ENCODE data around the gene RND1. TPM values are rescaled to one million over a fixed set of nuclear protein-coding genes. Genes with fewer than 3 reads are reported as not detected.
A peak's percentile ranks its signal among the peaks of the same experiment; 100 is the strongest.

The RND1 gene
- total RNA-seq, 1 donor: 0.36 TPM

DNA sequence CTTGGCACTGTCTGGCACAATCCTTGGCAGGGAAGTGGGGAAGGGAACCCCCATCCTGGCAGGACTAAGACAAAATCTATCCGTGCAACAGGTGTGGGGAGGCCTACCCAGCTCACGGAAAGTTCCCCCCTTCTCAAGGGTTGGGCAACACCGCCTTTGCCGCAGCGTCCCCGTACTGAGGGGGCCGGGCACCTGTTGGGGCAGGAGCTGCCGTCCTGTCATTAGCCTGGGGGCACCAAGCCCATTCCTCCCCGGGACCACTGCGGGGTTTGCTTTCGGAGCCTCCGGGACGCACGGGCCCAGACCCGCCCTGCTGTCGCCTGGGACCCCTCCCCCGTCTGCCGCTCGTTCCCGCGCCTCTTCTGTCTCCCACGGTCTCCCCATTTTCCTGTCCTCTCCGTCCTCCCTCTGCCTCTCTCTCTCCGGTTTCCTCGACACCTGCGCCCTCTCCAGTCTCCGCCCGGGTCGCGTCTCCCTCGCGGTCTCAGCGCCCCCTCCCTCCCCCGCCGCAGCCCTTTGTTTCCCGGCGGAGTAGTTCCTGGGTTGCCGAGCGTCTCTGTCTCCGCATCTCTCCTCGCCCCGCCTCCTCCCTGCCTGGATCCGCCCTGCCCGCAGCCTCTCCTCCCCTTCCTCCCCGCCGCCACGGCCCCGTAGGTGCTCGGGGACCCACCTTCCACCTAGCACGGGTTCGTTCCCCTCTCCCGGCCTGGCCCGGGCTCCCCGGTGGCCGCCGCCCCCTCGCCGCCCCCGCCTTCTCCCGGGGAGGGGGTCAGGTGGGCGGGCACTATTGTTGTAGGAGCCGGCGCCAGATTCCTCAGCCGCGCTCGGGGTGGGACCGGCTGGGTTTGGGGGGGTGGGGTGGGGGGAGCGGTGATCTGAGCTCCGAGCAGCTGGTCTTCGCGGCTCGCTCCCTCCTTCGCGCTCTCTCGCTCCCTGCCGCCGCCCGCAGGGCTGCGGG is 47.5 kb downstream of the RND1 start, which contains the start of gene CACNB3:
Gene CACNB3 (plus strand): TSS at position 624 of the 958 bp plus-strand sequence. CDS start 434 bp downstream, outside the sequence.
- no peak within 1 kb of the TSS for H2AFZ ChIP-seq (ENCODE audit: low read length)
- H3K79me2 ChIP-seq (ENCODE audit: insufficient read depth, low read length): peaks cover 20% of the 10 kb centered on the region
- TF ChIP-seq CTCF (IDR thresholded peaks at IDR 0.05; ENCODE audit: extremely low read depth, low read depth, low read length): no peak
- H3K4me1 ChIP-seq (ENCODE audit: insufficient read depth, low read length): peaks cover 27% of the 10 kb centered on the region
- peak within 1 kb of the TSS; percentile 88 for H3K4me2 ChIP-seq (ENCODE audit: insufficient read depth, low read length)
- no peak within 1 kb of the TSS for H3K27ac ChIP-seq (ENCODE audit: low read depth, low read length)
- no peaks in the 10 kb centered on the region for H3K27me3 ChIP-seq (ENCODE audit: insufficient read depth, low read length)
- no peaks in the 10 kb centered on the region for H3K36me3 ChIP-seq (ENCODE audit: insufficient read depth, low read length)
- H3K4me3 ChIP-seq (ENCODE audit: insufficient read depth, low read length): peak within 1 kb of the TSS; percentile 79
- H4K20me1 ChIP-seq (ENCODE audit: insufficient read depth, low read length): peaks cover 20% of the 10 kb centered on the region
- H3K9me3 ChIP-seq (ENCODE audit: low read depth, low read length): no peaks in the 10 kb centered on the region
- DNase-seq (ENCODE audit: insufficient read length, low spot score, missing footprints): peak; percentile 98

- peaks cover 20% of the 10 kb centered on the region for H4K20me1 ChIP-seq (ENCODE audit: insufficient read depth, low read length)
- peaks cover 20% of the 10 kb centered on the region for H3K79me2 ChIP-seq (ENCODE audit: insufficient read depth, low read length)
- H3K4me1 ChIP-seq (ENCODE audit: insufficient read depth, low read length): peaks cover 44% of the 10 kb centered on the region
- no peak overlapping the region for H2AFZ ChIP-seq (ENCODE audit: low read length)
- TF ChIP-seq CTCF (IDR thresholded peaks at IDR 0.05; ENCODE audit: extremely low read depth, low read depth, low read length): no peak
- peak; percentile 66 for DNase-seq (ENCODE audit: insufficient read length, low spot score, missing footprints)
- no peaks in the 10 kb centered on the region for H3K36me3 ChIP-seq (ENCODE audit: insufficient read depth, low read length)
- peak overlapping the region; percentile 86 for H3K4me2 ChIP-seq (ENCODE audit: insufficient read depth, low read length)
- no peaks in the 10 kb centered on the region for H3K27me3 ChIP-seq (ENCODE audit: insufficient read depth, low read length)
- peak overlapping the region; percentile 95 for H3K4me3 ChIP-seq (ENCODE audit: insufficient read depth, low read length)
- H3K9me3 ChIP-seq (ENCODE audit: low read depth, low read length): no peaks in the 10 kb centered on the region
- no peak overlapping the region for H3K27ac ChIP-seq (ENCODE audit: low read depth, low read length)
These were observed 49.4 kb downstream of the RND1 start for GRCh38 chr12:48816143-48816854.

GRCh38 chr12:48815126-48816110 is 50.3 kb downstream of the RND1 start:
- peak; percentile 98 for DNase-seq (ENCODE audit: insufficient read length, low spot score, missing footprints)
- no peaks in the 10 kb centered on the region for H3K36me3 ChIP-seq (ENCODE audit: insufficient read depth, low read length)
- peaks cover 20% of the 10 kb centered on the region for H3K79me2 ChIP-seq (ENCODE audit: insufficient read depth, low read length)
- H3K27me3 ChIP-seq (ENCODE audit: insufficient read depth, low read length): no peaks in the 10 kb centered on the region
- peak overlapping the region; percentile 95 for H3K4me3 ChIP-seq (ENCODE audit: insufficient read depth, low read length)
- peaks cover 18% of the 10 kb centered on the region for H4K20me1 ChIP-seq (ENCODE audit: insufficient read depth, low read length)
- peak overlapping the region; percentile 86 for H3K4me2 ChIP-seq (ENCODE audit: insufficient read depth, low read length)
- H3K9me3 ChIP-seq (ENCODE audit: low read depth, low read length): no peaks in the 10 kb centered on the region
- H3K4me1 ChIP-seq (ENCODE audit: insufficient read depth, low read length): peaks cover 52% of the 10 kb centered on the region
- TF ChIP-seq CTCF (IDR thresholded peaks at IDR 0.05; ENCODE audit: extremely low read depth, low read depth, low read length): no peak
- H2AFZ ChIP-seq (ENCODE audit: low read length): peak overlapping the region; percentile 96
- H3K27ac ChIP-seq (ENCODE audit: low read depth, low read length): peak overlapping the region; percentile 56

All from osteoblast (primary cell).